ENCODE results near the gene TUBGCP6.

DNA sequence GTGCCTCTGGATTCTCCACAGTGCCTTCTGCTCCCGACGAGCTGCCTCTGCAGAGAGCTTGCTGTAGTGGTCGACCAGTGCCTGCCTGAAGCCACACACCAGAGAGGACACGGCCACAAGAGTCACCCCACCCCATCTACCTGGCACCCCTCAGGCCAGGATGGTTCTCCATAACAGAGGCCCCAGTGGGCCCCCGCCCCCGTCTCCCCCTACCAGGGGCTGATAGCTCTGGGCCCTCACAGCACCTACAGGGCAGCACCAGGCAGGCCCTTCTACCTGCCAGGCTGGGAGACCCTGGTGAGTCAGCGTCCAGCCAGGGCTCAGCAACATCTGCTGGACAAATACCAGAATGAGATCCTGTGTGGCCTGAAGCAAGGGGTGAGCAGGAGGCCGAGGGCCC, 22.3 kb downstream of the TUBGCP6 start:
- TF ChIP-seq POLR2A (IDR thresholded peaks at IDR 0.05; ENCODE audit: low read depth, low read length) (no peak), PAX5 (IDR thresholded peaks at IDR 0.05; ENCODE audit: insufficient read depth, low read length, severe bottlenecking) (no peak), POLR2AphosphoS5 (IDR thresholded peaks at IDR 0.05; ENCODE audit: low read depth, low read length) (no peak), TAF1 (IDR thresholded peaks at IDR 0.05; ENCODE audit: low read depth, low read length) (no peak)
